ENCODE results near the gene DXO. TPM values are rescaled to one million over a fixed set of nuclear protein-coding genes. Genes with fewer than 3 reads are reported as not detected.

The DXO gene
- polyA plus RNA-seq, 1 donor from 2014 or later: 20.0 TPM

DNA sequence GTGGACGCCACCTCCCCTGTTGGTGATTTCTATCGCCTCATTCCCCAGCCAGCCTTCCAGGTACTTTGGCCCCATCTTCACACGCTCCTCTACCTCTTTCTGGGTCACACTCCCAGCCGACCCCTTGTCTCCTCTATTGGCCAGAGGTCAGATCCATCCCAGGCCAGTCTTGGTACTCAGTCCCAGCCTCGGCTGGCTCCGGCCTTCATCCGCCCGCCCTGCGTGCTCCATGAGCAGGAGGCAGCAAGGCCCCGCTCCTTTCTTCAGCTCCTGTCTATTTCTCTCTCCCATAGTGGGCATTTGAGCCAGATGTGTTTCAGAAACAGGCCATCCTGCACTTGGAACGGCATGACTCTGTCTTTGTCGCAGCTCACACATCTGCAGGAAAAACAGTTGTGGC lies 10.3 kb downstream of the DXO start:
- Histone ChIP-seq H3K4me2 (ENCODE audit: low read length) (no peak overlapping the region), H3K4me3 (ENCODE audit: low read length) (no peak overlapping the region), H3K27ac (ENCODE audit: low read length) (no peak overlapping the region), H3K9me3 (ENCODE audit: low read length) (no peaks in the 10 kb centered on the region), H3F3A (ENCODE audit: insufficient read depth, low read length, poor library complexity, severe bottlenecking) (no peaks in the 10 kb centered on the region), H3K27me3 (ENCODE audit: insufficient read depth, low read depth, low read length) (no peaks in the 10 kb centered on the region), H3K79me2 (replicated peaks; ENCODE audit: insufficient read depth, low read length) (peaks cover 24% of the 10 kb centered on the region), H4K20me1 (ENCODE audit: insufficient read depth) (no peaks in the 10 kb centered on the region), H3K9ac (ENCODE audit: low read length) (no peak overlapping the region), H3K9me2 (ENCODE audit: insufficient read depth, low read length) (no peaks in the 10 kb centered on the region), H3K36me3 (ENCODE audit: insufficient read depth, low read length) (no peaks in the 10 kb centered on the region), H2AFZ (ENCODE audit: low read depth, low read length) (no peak overlapping the region)
- TF ChIP-seq SMC3 (conservative IDR thresholded peaks at IDR 0.05; ENCODE audit: poor library complexity) (no peak), REST (IDR thresholded peaks at IDR 0.05; ENCODE audit: borderline replicate concordance) (no peak), CTCF (IDR thresholded peaks at IDR 0.05; ENCODE audit: poor library complexity, severe bottlenecking) (no peak), MXI1 (conservative IDR thresholded peaks at IDR 0.05; ENCODE audit: poor library complexity, severe bottlenecking) (no peak), POLR2AphosphoS5 (IDR thresholded peaks at IDR 0.05) (no peak), TAF1 (IDR thresholded peaks at IDR 0.05; ENCODE audit: low read depth) (no peak), EP300 (conservative IDR thresholded peaks at IDR 0.05; ENCODE audit: poor library complexity, severe bottlenecking) (no peak), RAD21 (conservative IDR thresholded peaks at IDR 0.05) (no peak), EZH2 (IDR thresholded peaks at IDR 0.05; ENCODE audit: borderline replicate concordance, insufficient read depth, low read length, poor library complexity, severe bottlenecking) (no peak)

- Histone ChIP-seq H3K79me2 (replicated peaks; ENCODE audit: insufficient read depth, low read length) (peaks cover 24% of the 10 kb centered on the region), H3K27ac (ENCODE audit: low read length) (peak within 1 kb of the TSS; percentile 83), H3K27me3 (ENCODE audit: insufficient read depth, low read depth, low read length) (no peaks in the 10 kb centered on the region), H3K9me3 (ENCODE audit: low read length) (no peaks in the 10 kb centered on the region), H4K20me1 (ENCODE audit: insufficient read depth) (no peaks in the 10 kb centered on the region), H3K9me2 (ENCODE audit: insufficient read depth, low read length) (no peaks in the 10 kb centered on the region), H3K36me3 (ENCODE audit: insufficient read depth, low read length) (no peaks in the 10 kb centered on the region), H3K4me2 (ENCODE audit: low read length) (peak within 1 kb of the TSS; percentile 89), H3K9ac (ENCODE audit: low read length) (peak within 1 kb of the TSS; percentile 94), H3K4me3 (ENCODE audit: low read length) (peak within 1 kb of the TSS; percentile 98), H3F3A (ENCODE audit: insufficient read depth, low read length, poor library complexity, severe bottlenecking) (no peaks in the 10 kb centered on the region), H2AFZ (ENCODE audit: low read depth, low read length) (peak within 1 kb of the TSS; percentile 70)
- TF ChIP-seq POLR2AphosphoS5 (IDR thresholded peaks at IDR 0.05): peak; percentile 91
- TF ChIP-seq CTCF (IDR thresholded peaks at IDR 0.05; ENCODE audit: poor library complexity, severe bottlenecking): no peak
- peak; percentile 66 for TF ChIP-seq EP300 (conservative IDR thresholded peaks at IDR 0.05; ENCODE audit: poor library complexity, severe bottlenecking)
- no peak for TF ChIP-seq REST (IDR thresholded peaks at IDR 0.05; ENCODE audit: borderline replicate concordance)
- peak; percentile 88 for TF ChIP-seq MXI1 (conservative IDR thresholded peaks at IDR 0.05; ENCODE audit: poor library complexity, severe bottlenecking)
- TF ChIP-seq TAF1 (IDR thresholded peaks at IDR 0.05; ENCODE audit: low read depth): peak; percentile 67
- no peak for TF ChIP-seq EZH2 (IDR thresholded peaks at IDR 0.05; ENCODE audit: borderline replicate concordance, insufficient read depth, low read length, poor library complexity, severe bottlenecking)
- TF ChIP-seq SMC3 (conservative IDR thresholded peaks at IDR 0.05; ENCODE audit: poor library complexity): peak; percentile 56
- TF ChIP-seq RAD21 (conservative IDR thresholded peaks at IDR 0.05): no peak
These were observed 12.9 kb downstream of the DXO start, which contains the start of the genes NELFE and SKIC2 for GRCh38 chr6:31958741-31959739. Gene NELFE, minus strand, starts transcription at chr6:31958971. Its CDS starts 525 bp downstream, at chr6:31958446. Gene SKIC2, plus strand, starts transcription at chr6:31959175. Its CDS starts 18 bp downstream, at chr6:31959193.

Data from neural cell (in vitro differentiated cells).